PFSK-1 (cell line): ENCODE measurements around the gene FGGY.

Source experiments
- FOXP2 ChIP-seq: optimal IDR thresholded peaks from 2 replicates; pipeline ENCODE3; 2011; ENCODE audit warnings: borderline replicate concordance, control low read depth, inconsistent platforms; ENCODE audit not compliant: insufficient read depth; ENCODE audit errors: extremely low read length, extremely low read depth
- POLR2AphosphoS5 ChIP-seq: IDR thresholded peaks from 2 replicates; pipeline ENCODE4 v1.6.1; 2012; ENCODE audit warnings: low read depth, mild to moderate bottlenecking, control low read depth, low read length, moderate library complexity
- REST ChIP-seq, 2 experiments: IDR thresholded peaks; 2 replicates each; pipeline versions ENCODE4 v1.6.1 to v1.8.0; 2011 to 2012; ENCODE audit warnings: low read depth in 2 of 2, low read length in 2 of 2, control low read depth in 1 of 2, inconsistent platforms in 1 of 2, mild to moderate bottlenecking in 1 of 2, moderate library complexity in 1 of 2; ENCODE audit not compliant: insufficient read depth in 1 of 2
- SIN3A ChIP-seq: IDR thresholded peaks from 2 replicates; pipeline ENCODE4 v1.6.1; 2012; ENCODE audit warnings: mild to moderate bottlenecking, low read length, moderate library complexity, borderline replicate concordance; ENCODE audit not compliant: insufficient read depth
- TAF1 ChIP-seq: IDR thresholded peaks from 2 replicates; pipeline ENCODE4 v1.6.1; 2012; ENCODE audit warnings: low read length, control low read depth, borderline replicate concordance; ENCODE audit not compliant: insufficient read depth

The FGGY gene

GRCh38 chr1:59751801-59752200 is 454.9 kb downstream of the FGGY start:
- TF ChIP-seq SIN3A, result no peak
- no peak for TF ChIP-seq TAF1

- TF ChIP-seq SIN3A (no peak), FOXP2 (no peak), REST (IDR thresholded peaks at IDR 0.05; ENCODE audit: insufficient read depth in 1 of 2, low read depth in 2 of 2, low read length in 2 of 2) (no peak), POLR2AphosphoS5 (no peak), TAF1 (no peak)
Observed at GRCh38 chr1:59752556-59753414, 455.9 kb downstream of the FGGY start.

GRCh38 chr1:59755069-59755685 is 458.3 kb downstream of the FGGY start:
- TF ChIP-seq FOXP2 (no peak), REST (IDR thresholded peaks at IDR 0.05; ENCODE audit: insufficient read depth in 1 of 2, low read depth in 2 of 2, low read length in 2 of 2) (no peak), TAF1 (no peak), POLR2AphosphoS5 (no peak), SIN3A (no peak)

GRCh38 chr1:59757197-59757747 is 460.4 kb downstream of the FGGY start:
- TF ChIP-seq POLR2AphosphoS5, result no peak
- no peak for TF ChIP-seq FOXP2
- no peak for TF ChIP-seq REST (IDR thresholded peaks at IDR 0.05; ENCODE audit: insufficient read depth in 1 of 2, low read depth in 2 of 2, low read length in 2 of 2)
- TF ChIP-seq TAF1, result no peak
- TF ChIP-seq SIN3A, result no peak

- no peak for TF ChIP-seq POLR2AphosphoS5
- peak; percentile 25; the same call in 1 of the 2 replicates for TF ChIP-seq TAF1
- TF ChIP-seq REST (IDR thresholded peaks at IDR 0.05; ENCODE audit: insufficient read depth in 1 of 2, low read depth in 2 of 2, low read length in 2 of 2), result 0 out of 4 replicates have a peak, but pooled peaks of 1 of the 2 experiments have one; percentile 13
- TF ChIP-seq SIN3A, result no peak
- TF ChIP-seq FOXP2, result no peak
Observed at GRCh38 chr1:59759156-59759925, 462.4 kb downstream of the FGGY start.
